NCI-H82 treated with DMSO at 0.1 percent for 48 hours (cell line): ENCODE results near the gene MVB12B.
"Not testable (repeated sequence)": the region's sequence is repeated elsewhere in the genome, so short reads cannot be mapped to it uniquely, and the experiment has no call there.

Experiments
- DNase-seq: peaks from one replicate; lab custom pipeline; 2025; ENCODE audit not compliant: unreplicated experiment; lab: John Stamatoyannopoulos, UW

MVB12B gene

DNA sequence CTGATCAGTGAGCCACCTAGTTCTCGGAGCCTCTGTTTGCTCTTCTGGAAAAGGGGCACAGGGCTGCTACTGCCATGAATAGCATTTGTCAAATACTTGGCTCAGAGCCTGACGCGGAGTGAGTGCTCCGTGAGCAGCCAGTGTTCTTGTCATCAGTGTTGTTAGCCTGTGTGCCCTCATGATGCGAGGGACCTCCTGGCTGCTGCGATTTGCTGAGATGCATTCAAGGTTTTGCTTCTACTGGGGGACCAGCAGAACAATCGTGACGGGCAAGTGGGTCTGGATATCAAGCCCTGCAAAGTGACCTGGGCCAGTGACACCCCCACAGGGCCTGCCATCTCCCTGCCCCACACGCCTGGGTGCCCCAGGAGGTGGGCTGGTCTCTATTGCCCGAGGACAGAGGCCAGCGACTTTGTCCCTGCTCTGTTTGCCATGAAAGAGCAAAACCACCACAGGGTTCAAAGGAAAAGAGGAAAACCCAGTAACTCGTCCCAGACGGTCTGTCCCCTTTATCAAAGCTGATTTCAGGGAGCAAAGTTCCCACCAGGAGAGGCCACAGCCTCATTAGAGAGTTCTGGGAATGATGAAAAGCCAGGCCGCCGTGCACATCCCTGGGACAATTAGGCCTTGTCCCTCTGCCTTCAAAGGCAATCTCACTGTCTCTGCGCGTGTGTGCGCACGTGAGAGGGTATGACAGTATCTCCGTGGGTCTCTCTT, 200.6 kb downstream of the MVB12B start:
- no peak for DNase-seq

- DNase-seq = no peak
Observed at GRCh38 chr9:126528111-126528510, 201.5 kb downstream of the MVB12B start.

DNA sequence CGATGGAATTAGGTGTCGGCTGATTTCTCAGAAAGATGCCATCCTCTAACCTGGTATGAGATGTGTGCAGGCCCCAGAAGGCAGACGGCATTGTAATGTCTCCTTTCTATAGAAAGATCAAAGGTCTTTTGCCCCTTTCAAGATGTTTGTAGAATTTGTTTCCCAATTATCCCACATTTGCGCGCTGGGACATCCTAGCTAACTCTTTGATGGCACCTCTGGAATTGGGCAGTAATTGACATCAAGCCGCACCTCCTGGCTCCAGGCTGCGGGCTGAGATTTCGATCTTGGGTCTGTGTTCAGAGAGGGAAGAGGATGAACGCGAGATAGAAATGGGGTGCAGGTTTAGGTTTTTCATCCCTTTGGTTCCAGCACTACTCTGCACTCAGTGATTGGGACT, 202.3 kb downstream of the MVB12B start:
- DNase-seq = no peak

GRCh38 chr9:126531035-126531571, 204.5 kb downstream of the MVB12B start:
- DNase-seq = no peak

DNA sequence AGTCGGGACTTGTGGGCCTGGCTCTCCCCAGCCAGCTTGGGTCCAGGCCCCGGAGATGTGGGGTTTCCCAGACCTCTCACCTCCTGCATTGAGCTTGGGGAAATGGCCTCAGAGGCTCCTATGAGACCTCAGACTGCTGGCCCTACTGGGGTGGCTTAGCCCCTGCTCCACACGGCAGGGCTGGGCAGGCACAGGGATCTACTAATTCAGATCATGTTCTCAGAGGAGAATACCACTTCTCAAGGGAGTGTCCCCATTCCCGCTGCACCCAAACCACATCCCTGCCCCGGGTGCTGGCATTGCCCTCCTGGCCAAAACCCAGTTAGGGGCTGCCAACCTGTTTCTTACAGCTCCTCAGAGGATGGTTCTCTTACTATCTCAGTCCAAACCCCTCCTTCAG, 205.0 kb downstream of the MVB12B start:
- no peak for DNase-seq

GRCh38 chr9:126532019-126532462, 205.4 kb downstream of the MVB12B start:
- DNase-seq = no peak

- DNase-seq = no peak
Observed at GRCh38 chr9:126532489-126532888, 205.9 kb downstream of the MVB12B start.

DNA sequence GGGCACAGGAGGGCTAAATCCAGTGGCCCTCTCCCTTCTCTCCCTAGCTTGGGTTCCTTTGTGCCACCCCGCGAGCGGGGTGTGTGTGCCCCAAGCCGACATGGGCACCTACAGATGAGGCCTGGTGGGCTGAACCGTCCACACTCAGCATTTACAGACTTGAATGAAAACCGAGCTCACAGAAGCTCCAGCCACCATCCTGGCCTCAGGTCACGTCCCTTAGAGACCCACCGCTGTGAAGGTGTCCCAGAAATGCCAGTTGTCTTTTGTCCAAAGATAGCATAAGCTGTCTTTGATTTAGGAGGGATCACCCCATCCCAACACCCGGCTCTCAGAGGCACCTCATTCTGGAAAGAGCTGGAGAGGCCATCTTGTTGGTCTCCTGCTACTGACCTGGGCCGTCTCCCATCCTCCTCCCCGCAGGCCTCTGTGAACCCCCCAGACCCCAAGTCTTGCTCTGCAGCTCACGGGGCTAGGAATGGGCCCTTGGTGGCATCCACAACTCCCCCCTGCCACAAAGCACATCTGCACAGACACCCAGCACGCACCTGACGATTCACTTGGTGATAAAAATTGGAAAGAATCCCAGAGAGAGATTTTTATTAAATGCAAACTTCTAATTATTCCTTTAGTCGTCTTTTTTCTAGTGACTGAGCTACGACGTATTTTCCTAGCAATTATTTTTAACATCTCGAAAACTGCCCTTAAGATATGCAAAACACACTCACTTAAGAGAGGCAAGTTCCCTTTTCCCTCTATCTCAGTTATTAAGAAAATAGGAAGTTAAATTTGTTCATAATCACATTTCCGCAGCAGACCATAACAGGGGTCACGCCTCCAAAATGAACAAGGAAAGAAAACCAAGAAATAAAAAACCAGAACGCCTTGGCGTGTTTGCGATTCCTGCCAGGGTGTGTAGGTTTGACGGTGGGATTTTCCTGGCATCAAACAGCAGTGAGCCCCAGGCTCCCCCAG, 206.6 kb downstream of the MVB12B start:
- DNase-seq = no peak

- DNase-seq = no peak
Observed at GRCh38 chr9:126533926-126534310, 207.3 kb downstream of the MVB12B start.

- no peak for DNase-seq
Observed at GRCh38 chr9:126534431-126535186, 208.0 kb downstream of the MVB12B start.

DNA sequence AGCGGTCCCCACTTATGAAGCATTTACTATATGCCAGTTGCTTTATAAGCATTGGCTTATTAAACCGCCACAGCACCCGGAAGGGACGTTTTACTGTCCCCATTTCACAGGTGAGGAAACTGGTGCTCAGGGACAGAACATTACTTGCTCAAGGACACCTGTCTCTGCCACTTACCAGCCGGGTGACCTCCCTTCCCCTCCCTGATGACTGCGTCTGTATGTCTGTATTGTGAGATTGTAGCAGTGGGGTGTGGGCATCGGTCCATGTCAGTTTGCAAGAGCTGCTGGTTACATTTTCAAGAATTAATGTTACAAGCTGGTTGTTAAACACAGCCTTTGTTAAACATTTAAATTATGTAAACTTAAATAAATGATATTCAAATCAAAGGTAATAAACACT, 209.5 kb downstream of the MVB12B start:
- no peak for DNase-seq

DNA sequence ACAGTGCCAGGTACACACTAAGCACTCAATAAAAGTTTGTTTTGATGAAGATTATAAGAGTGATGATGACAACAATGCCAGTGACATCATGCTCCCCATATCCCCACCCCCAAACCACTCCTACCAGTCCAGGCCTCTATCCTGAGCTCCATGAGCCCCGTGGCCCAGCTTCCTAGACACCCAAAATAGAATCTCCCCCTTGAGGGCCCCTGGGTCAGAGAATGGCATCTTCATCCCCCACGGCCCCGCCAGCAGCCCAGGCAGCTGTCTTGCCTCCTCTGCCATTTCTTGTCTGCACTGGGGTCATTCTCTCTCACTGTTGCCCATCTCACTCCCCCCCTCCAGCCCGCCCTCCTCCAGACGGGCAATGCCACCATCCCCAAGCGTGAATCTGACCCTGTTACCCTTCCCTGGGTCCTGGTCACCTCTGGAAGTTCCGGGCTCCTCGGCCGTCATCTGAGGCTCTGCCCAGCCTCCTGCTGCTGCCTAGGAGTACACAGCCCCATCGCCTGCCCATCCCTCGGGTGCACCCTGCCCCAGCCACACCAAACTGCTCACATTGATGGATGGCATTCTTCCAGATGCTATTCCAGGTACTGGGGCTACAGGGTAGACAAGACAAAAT, 210.3 kb downstream of the MVB12B start:
- no peak for DNase-seq

DNA sequence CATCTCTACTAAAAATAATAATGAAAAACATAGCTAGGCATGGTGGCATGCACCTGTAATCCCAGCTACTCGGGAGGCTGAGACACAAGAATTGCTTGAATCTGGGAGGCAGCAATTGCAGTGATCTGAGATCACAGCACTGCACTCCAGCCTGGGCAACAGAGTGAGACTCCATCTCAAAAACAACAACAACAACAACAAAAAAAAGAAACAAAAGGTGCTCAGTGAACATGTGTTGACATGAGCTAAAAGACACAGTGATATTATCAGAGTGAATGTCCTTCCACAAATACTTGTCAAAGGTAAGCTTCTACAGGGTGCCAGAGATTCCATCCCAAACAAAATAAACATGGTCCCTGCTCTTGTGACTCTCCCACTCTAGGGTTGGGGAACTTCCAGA, 211.9 kb downstream of the MVB12B start:
- DNase-seq = no peak

GRCh38 chr9:126540398-126540797, 213.8 kb downstream of the MVB12B start:
- DNase-seq = not testable (repeated sequence)

DNA sequence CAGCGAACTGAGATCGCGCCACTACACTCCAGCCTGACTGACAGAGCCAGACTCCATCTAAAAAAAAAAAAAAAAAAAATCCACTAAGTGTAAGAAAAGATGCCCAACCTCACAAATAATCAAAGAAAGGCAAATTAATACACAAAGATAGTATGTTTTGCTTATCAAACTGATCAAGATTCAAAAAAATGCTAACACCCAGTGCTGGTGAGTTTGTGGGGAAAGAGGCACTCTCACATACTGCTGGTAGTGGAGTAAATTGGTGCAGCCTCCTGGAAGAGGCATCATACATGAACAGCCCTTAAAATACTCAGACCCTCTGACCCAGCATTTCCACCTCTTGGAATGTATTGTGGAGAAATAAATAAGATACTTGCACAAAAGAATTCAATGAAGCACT, 216.9 kb downstream of the MVB12B start:
- DNase-seq = no peak

DNA sequence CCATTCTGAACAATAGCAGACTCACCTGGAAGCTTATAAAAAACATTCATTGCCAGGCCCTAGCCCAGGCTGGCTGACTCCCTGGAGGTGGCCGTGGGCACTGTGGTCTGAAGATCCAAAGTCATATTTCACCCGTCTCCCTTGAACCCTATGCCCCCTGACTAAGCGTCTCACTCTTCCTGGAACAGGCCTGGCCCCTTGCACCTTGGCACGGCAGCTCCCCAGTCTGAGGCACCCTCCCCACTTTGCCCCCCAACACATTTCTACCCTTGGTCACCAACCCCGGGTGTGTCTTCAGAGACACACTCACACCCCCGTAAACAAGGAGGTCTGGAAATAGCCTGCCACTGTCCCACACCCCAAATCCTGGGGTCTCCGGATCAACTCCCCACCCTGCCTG, 218.5 kb downstream of the MVB12B start:
- DNase-seq = no peak

- no peak for DNase-seq
Observed at GRCh38 chr9:126546036-126546435, 219.4 kb downstream of the MVB12B start.

GRCh38 chr9:126548312-126548711, 221.7 kb downstream of the MVB12B start:
- no peak for DNase-seq

DNA sequence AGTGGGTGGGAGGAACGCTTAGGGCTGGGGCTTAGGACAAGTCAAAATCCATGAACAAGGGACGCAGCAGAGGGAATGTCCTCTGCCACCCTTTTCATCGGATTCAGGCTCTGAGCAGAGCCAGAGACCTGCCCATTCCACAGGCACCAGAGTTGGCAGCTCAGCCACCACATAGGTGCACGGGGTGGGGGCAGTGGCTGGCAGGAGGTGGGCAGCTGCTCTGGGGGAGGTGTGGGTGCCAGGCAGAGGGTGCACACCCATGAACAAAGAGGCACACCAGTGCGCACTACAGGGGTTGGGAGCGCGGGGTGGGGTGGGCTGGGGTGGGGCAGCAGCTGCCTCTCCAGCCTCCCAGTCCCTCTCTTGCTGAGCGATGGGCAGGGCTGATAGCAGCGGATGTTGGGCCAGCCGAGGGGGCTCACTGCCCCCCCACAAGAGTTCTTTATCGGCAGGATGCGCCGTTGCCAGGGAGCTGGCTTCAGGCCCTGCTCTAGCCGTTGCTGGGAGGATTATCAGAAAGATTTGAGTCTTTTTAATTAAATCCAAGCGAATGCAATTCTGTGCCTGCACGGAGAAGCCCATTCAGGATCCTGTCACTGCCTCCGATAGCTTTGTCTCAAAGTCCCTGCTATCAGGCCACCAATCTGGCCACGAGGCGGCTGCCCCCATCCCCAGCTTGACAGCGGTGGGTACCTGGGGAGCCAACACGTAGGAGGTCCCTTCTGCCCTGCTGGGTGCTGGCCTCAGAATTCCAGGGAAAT, 222.8 kb downstream of the MVB12B start:
- DNase-seq = no peak

GRCh38 chr9:126550891-126551351, 224.3 kb downstream of the MVB12B start:
- DNase-seq = no peak
